ENCODE results near the gene TTLL5. TPM values are rescaled to one million over a fixed set of nuclear protein-coding genes. Genes with fewer than 3 reads are reported as not detected.

The TTLL5 gene
- total RNA-seq, 4 donors from 2014 or later, result 15.7 to 46.2 (median 24.1) TPM

DNA sequence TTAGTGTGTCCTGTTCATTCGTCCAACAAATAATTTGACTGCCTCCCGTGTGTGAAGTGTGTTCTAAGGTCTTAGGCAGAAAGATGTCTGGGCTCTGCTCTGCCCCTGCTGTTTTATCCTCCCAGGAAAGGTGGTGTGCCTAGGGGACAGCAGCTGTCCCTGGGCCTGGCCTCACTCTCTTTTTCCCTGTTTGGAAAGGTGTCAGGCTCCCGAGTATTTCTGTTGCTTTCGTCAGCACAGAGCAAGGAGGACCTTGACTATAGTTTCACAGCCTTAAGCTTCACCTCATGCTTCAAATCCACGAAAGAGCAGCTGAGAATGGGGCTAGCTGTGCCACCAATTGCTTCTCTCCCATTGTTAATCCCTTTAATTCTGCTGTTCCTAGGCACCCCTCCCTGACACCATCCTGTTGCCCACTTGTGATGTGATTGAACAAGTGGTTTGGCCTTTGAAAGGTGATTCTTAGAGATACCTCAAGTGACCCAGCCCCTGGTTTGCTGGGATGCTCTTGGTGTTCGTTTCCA is 266.6 kb downstream of the TTLL5 start:
- TF ChIP-seq, protein P1, sequence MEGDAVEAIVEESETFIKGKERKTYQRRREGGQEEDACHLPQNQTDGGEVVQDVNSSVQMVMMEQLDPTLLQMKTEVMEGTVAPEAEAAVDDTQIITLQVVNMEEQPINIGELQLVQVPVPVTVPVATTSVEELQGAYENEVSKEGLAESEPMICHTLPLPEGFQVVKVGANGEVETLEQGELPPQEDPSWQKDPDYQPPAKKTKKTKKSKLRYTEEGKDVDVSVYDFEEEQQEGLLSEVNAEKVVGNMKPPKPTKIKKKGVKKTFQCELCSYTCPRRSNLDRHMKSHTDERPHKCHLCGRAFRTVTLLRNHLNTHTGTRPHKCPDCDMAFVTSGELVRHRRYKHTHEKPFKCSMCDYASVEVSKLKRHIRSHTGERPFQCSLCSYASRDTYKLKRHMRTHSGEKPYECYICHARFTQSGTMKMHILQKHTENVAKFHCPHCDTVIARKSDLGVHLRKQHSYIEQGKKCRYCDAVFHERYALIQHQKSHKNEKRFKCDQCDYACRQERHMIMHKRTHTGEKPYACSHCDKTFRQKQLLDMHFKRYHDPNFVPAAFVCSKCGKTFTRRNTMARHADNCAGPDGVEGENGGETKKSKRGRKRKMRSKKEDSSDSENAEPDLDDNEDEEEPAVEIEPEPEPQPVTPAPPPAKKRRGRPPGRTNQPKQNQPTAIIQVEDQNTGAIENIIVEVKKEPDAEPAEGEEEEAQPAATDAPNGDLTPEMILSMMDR (IDR thresholded peaks at IDR 0.05; ENCODE audit: low read depth), result no peak

DNA sequence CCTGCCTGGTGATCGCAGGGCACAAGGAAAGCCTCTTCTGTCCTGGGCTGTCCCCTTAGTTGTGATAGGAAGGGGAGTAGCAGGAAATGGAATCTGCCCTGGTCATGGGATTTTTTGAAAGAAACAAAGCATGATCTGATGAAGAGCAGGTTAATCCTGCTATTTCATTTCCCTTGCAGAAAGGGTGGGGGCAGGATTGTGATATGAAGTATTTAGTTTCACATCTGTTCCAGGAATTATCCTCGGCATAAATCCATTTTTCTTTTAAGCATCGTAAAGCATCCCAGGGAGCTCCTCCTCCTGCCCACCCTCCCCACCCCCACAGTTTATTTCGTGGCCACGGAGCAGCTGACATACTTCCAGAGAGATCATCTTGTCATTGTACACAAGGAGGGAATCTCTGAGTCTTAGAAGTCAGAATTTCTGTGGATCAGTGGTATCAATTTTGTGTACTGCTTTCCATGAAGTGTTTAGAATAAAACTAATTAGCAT is 267.7 kb downstream of the TTLL5 start:
- TF ChIP-seq, protein P1 (IDR thresholded peaks at IDR 0.05; ENCODE audit: low read depth), result no peak

DNA sequence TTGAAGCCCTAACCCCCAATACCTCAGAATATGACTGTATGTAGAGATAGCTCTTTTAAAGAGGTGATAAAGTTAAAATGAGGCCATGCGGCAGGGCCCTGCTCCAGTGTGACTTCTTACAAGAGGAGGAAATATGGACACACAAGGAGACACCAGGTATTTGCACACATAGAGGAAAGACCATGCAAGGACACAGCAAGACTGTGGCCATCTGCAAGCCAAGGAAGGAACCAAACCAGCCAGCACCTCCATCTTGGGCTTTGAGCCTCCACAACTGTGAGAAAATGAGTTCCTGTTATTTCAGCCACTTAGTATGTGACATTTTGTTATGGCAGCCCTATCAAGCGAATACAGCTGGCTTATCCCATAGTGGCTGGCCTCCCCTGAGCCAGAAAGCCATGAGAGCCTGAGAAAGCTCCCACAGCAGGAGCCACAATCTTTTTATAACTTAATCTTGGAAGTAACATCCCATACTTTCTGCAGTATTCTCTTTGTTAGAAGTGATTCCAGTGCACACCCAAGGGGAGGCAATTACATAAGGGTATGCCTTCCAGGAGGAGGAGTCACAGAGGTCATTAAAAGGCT is 272.8 kb downstream of the TTLL5 start:
- TF ChIP-seq, protein P1 (IDR thresholded peaks at IDR 0.05; ENCODE audit: low read depth), result no peak

DNA sequence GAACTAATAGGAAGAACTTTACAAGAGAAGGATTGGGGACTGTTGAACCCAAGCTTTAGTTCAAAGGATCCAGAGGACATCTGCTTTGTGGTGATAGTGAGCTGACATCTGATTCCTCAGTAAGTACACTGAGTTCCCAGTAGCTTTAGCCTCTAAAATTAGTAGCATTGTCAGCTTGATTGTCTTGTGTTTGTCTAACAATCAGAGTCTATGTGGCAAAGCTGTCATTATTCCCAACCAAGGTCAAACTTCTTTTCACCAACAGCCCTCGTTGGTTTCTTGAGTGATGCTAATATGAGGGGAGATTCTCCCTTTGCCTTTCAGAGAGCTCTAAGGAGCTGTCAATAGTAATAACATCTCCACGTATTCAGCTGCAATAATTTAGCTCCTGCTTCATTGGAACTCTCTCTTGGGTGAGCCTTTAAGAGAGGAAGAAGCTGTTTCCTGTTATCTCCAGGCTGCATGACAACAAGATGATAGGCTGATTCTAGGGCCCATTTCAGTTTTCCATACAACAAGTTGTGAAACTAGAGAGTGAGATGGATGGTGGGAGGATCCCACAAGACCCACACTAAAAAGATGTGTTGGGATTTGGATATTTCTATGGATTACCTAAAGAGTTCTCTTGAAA is 274.1 kb downstream of the TTLL5 start:
- TF ChIP-seq, protein P1 (IDR thresholded peaks at IDR 0.05; ENCODE audit: low read depth), result no peak

DNA sequence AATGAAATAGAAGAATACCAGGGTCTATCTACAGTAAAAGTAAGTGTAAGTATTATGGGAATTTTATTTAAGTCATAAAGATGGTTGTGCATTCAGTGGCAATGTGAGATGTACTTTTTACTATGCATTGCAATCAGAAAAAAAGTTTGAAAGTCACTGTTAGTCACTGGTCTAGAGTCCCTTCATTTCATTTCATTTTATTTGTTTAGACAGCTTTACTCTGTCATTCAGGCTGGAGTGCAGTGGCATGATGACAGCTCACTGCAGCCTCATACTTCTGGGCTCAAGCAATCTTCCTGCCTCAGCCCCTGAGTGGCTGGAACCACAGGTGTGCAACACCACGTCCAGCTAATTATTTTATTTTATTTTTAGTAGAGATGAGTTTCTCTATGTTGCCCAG is 278.2 kb downstream of the TTLL5 start:
- TF ChIP-seq, protein P1 (IDR thresholded peaks at IDR 0.05; ENCODE audit: low read depth), result no peak

DNA sequence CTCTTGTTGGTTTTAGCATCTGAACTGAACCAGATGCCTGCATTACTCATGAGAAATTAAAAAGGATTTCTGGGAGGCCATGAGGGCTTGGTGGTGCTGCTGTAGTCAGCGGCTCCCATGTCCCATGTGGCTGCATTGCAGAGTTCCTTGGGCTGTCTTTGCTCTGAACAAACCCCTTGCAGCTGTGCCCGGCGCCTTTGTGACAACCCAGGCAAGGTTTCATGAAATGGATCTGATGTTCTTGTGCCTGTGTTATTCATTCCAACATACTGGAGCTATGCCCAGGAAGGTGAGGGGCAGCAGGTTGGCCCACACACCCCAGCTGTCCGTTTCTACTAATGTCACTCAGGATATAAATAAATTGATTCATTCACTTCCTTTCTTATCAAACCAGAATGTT is 280.0 kb downstream of the TTLL5 start:
- TF ChIP-seq, protein P1 (IDR thresholded peaks at IDR 0.05; ENCODE audit: low read depth), result no peak

DNA sequence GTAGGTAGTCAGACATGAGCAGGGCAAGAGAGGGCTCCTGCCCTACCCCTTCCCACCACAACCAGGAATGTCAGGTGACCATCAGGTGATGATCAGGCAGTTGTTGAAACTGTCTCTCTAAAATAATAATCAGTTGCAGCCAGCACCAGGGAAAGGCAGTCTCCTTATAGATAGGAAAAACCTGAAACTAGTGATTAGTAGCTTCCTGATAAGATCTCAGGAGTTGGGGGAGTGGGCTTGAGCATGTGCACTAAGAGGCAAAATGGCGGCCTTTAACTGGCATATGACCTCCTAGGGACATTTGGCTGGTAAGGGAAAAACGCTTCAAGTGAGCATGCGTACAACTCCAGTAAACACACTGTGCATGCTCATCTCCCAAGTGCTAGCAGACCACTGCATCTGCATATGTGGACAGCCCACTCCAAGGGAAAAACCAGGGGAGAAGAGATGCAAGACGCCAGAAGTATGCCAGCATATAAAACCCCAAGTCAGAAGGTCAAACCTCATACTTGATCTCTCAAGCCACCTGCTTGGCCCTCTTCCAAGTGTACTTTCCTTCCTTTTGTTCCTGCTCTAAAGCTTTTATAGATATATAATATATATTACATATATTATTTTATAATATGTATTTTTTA is 283.7 kb downstream of the TTLL5 start:
- TF ChIP-seq, protein P1 (IDR thresholded peaks at IDR 0.05; ENCODE audit: low read depth), result no peak

All from subcutaneous adipose tissue (tissue), 4 donors.